H1 (cell line): ENCODE measurements around the gene OR2AG2. TPM values are rescaled to one million over a fixed set of nuclear protein-coding genes. Genes with fewer than 3 reads are reported as not detected.

Experiments used
- polyA plus RNA-seq, 7 experiments: library from polyadenylated mRNA; depleted of rRNA in 3 of 7; stranded (reverse) in 5 of 7; unstranded in 2 of 7; fragments of >200 nt in 5 of 7; fragments of 200-250 nt in 2 of 7; gene quantifications; 1 replicate in 5 of 7; 2 replicates in 1 of 7; 4 replicates in 1 of 7; pipeline versions ENCODE4 v1.2.1 to v1.2.3, GENCODE V29; 2011 to 2013; ENCODE audit warnings: missing spikeins in 2 of 7, mixed read lengths in 2 of 7
- total RNA-seq: library from RNA; stranded (reverse); fragmentation: NEBNext Ultra II Directional; extraction: Animal tissue kit (Norgen Biotek cat#: 25700); gene quantifications from 2 replicates; pipeline ENCODE4 v1.2.1, GENCODE V29; 2021
- TF ChIP-seq, protein P1 (sequence below): fragments of 300-600 bp; sonication (generic); IDR thresholded peaks from 2 replicates; pipeline ENCODE4 v1.7.1; 2012; ENCODE audit warnings: low read length, moderate library complexity, mild to moderate bottlenecking, inconsistent platforms; ENCODE audit not compliant: insufficient replicate concordance

Gene OR2AG2
- total and polyA plus RNA-seq, 2 of the 8 experiments (the other 6 are each of a cell fraction or from before 2014, with no cell fraction given), result 0.22 to 0.74 TPM

DNA sequence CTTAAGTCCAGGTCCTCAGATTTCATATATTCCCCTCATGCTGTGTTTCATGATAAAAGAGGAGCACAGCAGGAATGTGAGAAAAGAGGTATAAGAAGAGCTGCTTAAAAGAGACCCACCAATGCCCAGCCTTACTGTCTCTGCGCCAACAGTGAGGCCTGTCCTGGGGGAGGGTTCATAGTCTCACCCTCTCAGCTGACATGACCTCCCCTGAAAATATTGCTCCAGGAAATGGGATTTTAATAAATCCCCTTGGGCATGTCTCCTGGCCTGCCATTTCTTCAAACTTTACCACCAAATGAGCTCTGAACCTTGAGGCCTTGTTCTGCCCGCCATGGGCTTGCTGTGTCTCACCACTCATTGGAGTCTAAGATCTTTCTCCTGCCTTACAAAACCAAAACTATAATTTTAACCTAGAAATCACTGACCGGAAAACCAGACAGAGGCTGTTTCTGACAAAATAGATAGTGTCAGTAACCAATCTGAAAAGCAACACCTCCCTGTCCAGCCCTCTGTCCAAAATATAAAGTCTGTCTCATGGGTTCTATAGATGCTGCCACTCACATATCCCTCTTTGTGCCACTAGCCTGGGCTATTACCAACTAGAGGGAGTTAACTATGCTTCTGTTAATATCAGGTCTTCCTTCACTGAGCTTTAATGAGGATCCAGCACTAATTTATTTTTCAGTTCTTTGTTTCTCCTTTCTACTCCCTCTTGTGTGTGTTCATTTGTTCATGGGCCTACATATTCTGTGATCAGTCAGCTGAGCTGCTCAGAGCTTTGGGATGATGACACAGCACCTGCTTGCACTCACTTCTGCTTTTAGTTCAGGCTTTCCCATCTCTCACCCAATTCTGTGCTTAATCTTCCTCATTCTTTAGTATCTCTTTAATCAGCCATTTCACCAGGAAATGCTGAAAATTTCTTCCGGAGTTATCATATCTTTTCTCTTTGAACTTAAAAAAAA is at the start of gene OR2AG2 (continued):
- TF ChIP-seq, protein P1, sequence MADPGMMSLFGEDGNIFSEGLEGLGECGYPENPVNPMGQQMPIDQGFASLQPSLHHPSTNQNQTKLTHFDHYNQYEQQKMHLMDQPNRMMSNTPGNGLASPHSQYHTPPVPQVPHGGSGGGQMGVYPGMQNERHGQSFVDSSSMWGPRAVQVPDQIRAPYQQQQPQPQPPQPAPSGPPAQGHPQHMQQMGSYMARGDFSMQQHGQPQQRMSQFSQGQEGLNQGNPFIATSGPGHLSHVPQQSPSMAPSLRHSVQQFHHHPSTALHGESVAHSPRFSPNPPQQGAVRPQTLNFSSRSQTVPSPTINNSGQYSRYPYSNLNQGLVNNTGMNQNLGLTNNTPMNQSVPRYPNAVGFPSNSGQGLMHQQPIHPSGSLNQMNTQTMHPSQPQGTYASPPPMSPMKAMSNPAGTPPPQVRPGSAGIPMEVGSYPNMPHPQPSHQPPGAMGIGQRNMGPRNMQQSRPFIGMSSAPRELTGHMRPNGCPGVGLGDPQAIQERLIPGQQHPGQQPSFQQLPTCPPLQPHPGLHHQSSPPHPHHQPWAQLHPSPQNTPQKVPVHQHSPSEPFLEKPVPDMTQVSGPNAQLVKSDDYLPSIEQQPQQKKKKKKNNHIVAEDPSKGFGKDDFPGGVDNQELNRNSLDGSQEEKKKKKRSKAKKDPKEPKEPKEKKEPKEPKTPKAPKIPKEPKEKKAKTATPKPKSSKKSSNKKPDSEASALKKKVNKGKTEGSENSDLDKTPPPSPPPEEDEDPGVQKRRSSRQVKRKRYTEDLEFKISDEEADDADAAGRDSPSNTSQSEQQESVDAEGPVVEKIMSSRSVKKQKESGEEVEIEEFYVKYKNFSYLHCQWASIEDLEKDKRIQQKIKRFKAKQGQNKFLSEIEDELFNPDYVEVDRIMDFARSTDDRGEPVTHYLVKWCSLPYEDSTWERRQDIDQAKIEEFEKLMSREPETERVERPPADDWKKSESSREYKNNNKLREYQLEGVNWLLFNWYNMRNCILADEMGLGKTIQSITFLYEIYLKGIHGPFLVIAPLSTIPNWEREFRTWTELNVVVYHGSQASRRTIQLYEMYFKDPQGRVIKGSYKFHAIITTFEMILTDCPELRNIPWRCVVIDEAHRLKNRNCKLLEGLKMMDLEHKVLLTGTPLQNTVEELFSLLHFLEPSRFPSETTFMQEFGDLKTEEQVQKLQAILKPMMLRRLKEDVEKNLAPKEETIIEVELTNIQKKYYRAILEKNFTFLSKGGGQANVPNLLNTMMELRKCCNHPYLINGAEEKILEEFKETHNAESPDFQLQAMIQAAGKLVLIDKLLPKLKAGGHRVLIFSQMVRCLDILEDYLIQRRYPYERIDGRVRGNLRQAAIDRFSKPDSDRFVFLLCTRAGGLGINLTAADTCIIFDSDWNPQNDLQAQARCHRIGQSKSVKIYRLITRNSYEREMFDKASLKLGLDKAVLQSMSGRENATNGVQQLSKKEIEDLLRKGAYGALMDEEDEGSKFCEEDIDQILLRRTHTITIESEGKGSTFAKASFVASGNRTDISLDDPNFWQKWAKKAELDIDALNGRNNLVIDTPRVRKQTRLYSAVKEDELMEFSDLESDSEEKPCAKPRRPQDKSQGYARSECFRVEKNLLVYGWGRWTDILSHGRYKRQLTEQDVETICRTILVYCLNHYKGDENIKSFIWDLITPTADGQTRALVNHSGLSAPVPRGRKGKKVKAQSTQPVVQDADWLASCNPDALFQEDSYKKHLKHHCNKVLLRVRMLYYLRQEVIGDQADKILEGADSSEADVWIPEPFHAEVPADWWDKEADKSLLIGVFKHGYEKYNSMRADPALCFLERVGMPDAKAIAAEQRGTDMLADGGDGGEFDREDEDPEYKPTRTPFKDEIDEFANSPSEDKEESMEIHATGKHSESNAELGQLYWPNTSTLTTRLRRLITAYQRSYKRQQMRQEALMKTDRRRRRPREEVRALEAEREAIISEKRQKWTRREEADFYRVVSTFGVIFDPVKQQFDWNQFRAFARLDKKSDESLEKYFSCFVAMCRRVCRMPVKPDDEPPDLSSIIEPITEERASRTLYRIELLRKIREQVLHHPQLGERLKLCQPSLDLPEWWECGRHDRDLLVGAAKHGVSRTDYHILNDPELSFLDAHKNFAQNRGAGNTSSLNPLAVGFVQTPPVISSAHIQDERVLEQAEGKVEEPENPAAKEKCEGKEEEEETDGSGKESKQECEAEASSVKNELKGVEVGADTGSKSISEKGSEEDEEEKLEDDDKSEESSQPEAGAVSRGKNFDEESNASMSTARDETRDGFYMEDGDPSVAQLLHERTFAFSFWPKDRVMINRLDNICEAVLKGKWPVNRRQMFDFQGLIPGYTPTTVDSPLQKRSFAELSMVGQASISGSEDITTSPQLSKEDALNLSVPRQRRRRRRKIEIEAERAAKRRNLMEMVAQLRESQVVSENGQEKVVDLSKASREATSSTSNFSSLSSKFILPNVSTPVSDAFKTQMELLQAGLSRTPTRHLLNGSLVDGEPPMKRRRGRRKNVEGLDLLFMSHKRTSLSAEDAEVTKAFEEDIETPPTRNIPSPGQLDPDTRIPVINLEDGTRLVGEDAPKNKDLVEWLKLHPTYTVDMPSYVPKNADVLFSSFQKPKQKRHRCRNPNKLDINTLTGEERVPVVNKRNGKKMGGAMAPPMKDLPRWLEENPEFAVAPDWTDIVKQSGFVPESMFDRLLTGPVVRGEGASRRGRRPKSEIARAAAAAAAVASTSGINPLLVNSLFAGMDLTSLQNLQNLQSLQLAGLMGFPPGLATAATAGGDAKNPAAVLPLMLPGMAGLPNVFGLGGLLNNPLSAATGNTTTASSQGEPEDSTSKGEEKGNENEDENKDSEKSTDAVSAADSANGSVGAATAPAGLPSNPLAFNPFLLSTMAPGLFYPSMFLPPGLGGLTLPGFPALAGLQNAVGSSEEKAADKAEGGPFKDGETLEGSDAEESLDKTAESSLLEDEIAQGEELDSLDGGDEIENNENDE, result no peak
